Measurements from ENCODE around the gene EFNA2.
A peak's percentile ranks its signal among the peaks of the same experiment; 100 is the strongest.

Gene EFNA2

GRCh38 chr19:1285737-1286360, at the start of gene EFNA2:
Gene EFNA2 (plus strand): TSS chr19:1285873. CDS start chr19:1286169, 296 bp downstream.
- H3K36me3 ChIP-seq (ENCODE audit: insufficient read depth), result no peaks in the 10 kb centered on the region
- H3K4me1 ChIP-seq (ENCODE audit: low read depth, poor library complexity, severe bottlenecking), result no peaks in the 10 kb centered on the region
- H3K4me3 ChIP-seq (IDR thresholded peaks at IDR 0.05; ENCODE audit: insufficient read depth, low read depth, low read length), result no peak within 1 kb of the TSS
- H4K20me1 ChIP-seq (ENCODE audit: insufficient read depth), result no peaks in the 10 kb centered on the region
- H3K27ac ChIP-seq, result no peak within 1 kb of the TSS
- no peaks in the 10 kb centered on the region for H3K79me2 ChIP-seq (ENCODE audit: insufficient read depth, low read depth)
- no peak within 1 kb of the TSS for H3K9ac ChIP-seq
- no peak within 1 kb of the TSS for H3K4me2 ChIP-seq
- H2AFZ ChIP-seq (ENCODE audit: low read depth), result no peak within 1 kb of the TSS
- H3K27me3 ChIP-seq (ENCODE audit: insufficient read depth, low read depth), result peaks cover 69% of the 10 kb centered on the region
- TF ChIP-seq CTCF (conservative IDR thresholded peaks at IDR 0.05; ENCODE audit: low read depth, low read length), result no peak

- H3K9ac ChIP-seq, result no peak overlapping the region
- H3K79me2 ChIP-seq (ENCODE audit: insufficient read depth, low read depth), result no peaks in the 10 kb centered on the region
- H3K27me3 ChIP-seq (ENCODE audit: insufficient read depth, low read depth), result peaks cover 24% of the 10 kb centered on the region
- no peak overlapping the region for H3K4me2 ChIP-seq
- H3K4me1 ChIP-seq (ENCODE audit: low read depth, poor library complexity, severe bottlenecking), result peaks cover 12% of the 10 kb centered on the region
- no peak overlapping the region for H3K27ac ChIP-seq
- no peak overlapping the region for H2AFZ ChIP-seq (ENCODE audit: low read depth)
- no peak for TF ChIP-seq CTCF (conservative IDR thresholded peaks at IDR 0.05; ENCODE audit: low read depth, low read length)
- H4K20me1 ChIP-seq (ENCODE audit: insufficient read depth), result no peaks in the 10 kb centered on the region
- H3K36me3 ChIP-seq (ENCODE audit: insufficient read depth), result no peaks in the 10 kb centered on the region
- H3K4me3 ChIP-seq (IDR thresholded peaks at IDR 0.05; ENCODE audit: insufficient read depth, low read depth, low read length), result no peak overlapping the region
Observed at GRCh38 chr19:1236576-1236975, 49.1 kb upstream of the EFNA2 start.

GRCh38 chr19:1237027-1237659, 48.5 kb upstream of the EFNA2 start:
- Histone ChIP-seq H3K27ac (no peak overlapping the region), H2AFZ (ENCODE audit: low read depth) (peak overlapping the region; percentile 30; the same call in 1 of the 2 replicates), H3K4me1 (ENCODE audit: low read depth, poor library complexity, severe bottlenecking) (peaks cover 12% of the 10 kb centered on the region), H3K4me3 (IDR thresholded peaks at IDR 0.05; ENCODE audit: insufficient read depth, low read depth, low read length) (no peak overlapping the region), H3K79me2 (ENCODE audit: insufficient read depth, low read depth) (peaks cover 5% of the 10 kb centered on the region; the same call in 1 of the 2 replicates), H3K9ac (no peak overlapping the region), H4K20me1 (ENCODE audit: insufficient read depth) (no peaks in the 10 kb centered on the region), H3K4me2 (peak overlapping the region; percentile 66), H3K27me3 (ENCODE audit: insufficient read depth, low read depth) (peaks cover 24% of the 10 kb centered on the region), H3K36me3 (ENCODE audit: insufficient read depth) (no peaks in the 10 kb centered on the region)
- no peak for TF ChIP-seq CTCF (conservative IDR thresholded peaks at IDR 0.05; ENCODE audit: low read depth, low read length)

- TF ChIP-seq CTCF (conservative IDR thresholded peaks at IDR 0.05; ENCODE audit: low read depth, low read length), result no peak
- Histone ChIP-seq H3K4me3 (IDR thresholded peaks at IDR 0.05; ENCODE audit: insufficient read depth, low read depth, low read length) (no peak within 1 kb of the TSS), H4K20me1 (ENCODE audit: insufficient read depth) (no peaks in the 10 kb centered on the region), H2AFZ (ENCODE audit: low read depth) (peak within 1 kb of the TSS; percentile 30; the same call in 1 of the 2 replicates), H3K27ac (no peak within 1 kb of the TSS), H3K4me1 (ENCODE audit: low read depth, poor library complexity, severe bottlenecking) (peaks cover 12% of the 10 kb centered on the region), H3K4me2 (peak within 1 kb of the TSS; percentile 66), H3K36me3 (ENCODE audit: insufficient read depth) (no peaks in the 10 kb centered on the region), H3K9ac (no peak within 1 kb of the TSS), H3K27me3 (ENCODE audit: insufficient read depth, low read depth) (peaks cover 24% of the 10 kb centered on the region), H3K79me2 (ENCODE audit: insufficient read depth, low read depth) (peaks cover 9% of the 10 kb centered on the region; the same call in 1 of the 2 replicates)
Observed at GRCh38 chr19:1237754-1238368, 47.8 kb upstream of the EFNA2 start, which contains the start of gene CBARP. Gene CBARP (minus strand): TSS chr19:1238005. CDS start chr19:1236100, 1,905 bp downstream.

All from KMS-11 (cell line).